ENCODE data around the gene CZIB.
"Not testable (repeated sequence)": the region's sequence is repeated elsewhere in the genome, so short reads cannot be mapped to it uniquely, and the experiment has no call there.

Gene CZIB

GRCh38 chr1:53237638-53238037, 17.2 kb upstream of the CZIB start:
- H3K36me3 ChIP-seq (ENCODE audit: control insufficient read depth in 1 of 2, insufficient read depth in 2 of 2, low read length in 2 of 2), result peaks cover 27 to 30% of the 10 kb centered on the region in 2 donors
- peak overlapping the region; percentile 83 to 100 for H3K4me3 ChIP-seq (ENCODE audit: low read depth in 1 of 2, low read length in 2 of 2)
- peaks cover 16 to 23% of the 10 kb centered on the region in 2 donors for H3K4me1 ChIP-seq (ENCODE audit: control insufficient read depth in 1 of 2, insufficient read depth in 2 of 2, low read length in 2 of 2)
- H3K27me3 ChIP-seq (ENCODE audit: low read depth, low read length), result no peaks in the 10 kb centered on the region
- peak overlapping the region; percentile 85 for H3K27ac ChIP-seq (ENCODE audit: low read length)
- no peaks in the 10 kb centered on the region for H3K9me3 ChIP-seq (ENCODE audit: control insufficient read depth in 1 of 2, low read length in 2 of 2)

GRCh38 chr1:53220962-53221286, 490 bp upstream of the CZIB start:
- H3K4me1 ChIP-seq (ENCODE audit: control insufficient read depth in 1 of 2, insufficient read depth in 2 of 2, low read length in 2 of 2), result peaks cover 11 to 13% of the 10 kb centered on the region in 2 donors
- H3K27me3 ChIP-seq (ENCODE audit: low read depth, low read length), result no peaks in the 10 kb centered on the region
- no peaks in the 10 kb centered on the region for H3K9me3 ChIP-seq (ENCODE audit: control insufficient read depth in 1 of 2, low read length in 2 of 2)
- peak overlapping the region; percentile 89 for H3K27ac ChIP-seq (ENCODE audit: low read length)
- peaks cover 0 to 7% of the 10 kb centered on the region in 2 donors for H3K36me3 ChIP-seq (ENCODE audit: control insufficient read depth in 1 of 2, insufficient read depth in 2 of 2, low read length in 2 of 2)
- H3K4me3 ChIP-seq (ENCODE audit: low read depth in 1 of 2, low read length in 2 of 2), result peak overlapping the region; percentile 66 to 75

DNA sequence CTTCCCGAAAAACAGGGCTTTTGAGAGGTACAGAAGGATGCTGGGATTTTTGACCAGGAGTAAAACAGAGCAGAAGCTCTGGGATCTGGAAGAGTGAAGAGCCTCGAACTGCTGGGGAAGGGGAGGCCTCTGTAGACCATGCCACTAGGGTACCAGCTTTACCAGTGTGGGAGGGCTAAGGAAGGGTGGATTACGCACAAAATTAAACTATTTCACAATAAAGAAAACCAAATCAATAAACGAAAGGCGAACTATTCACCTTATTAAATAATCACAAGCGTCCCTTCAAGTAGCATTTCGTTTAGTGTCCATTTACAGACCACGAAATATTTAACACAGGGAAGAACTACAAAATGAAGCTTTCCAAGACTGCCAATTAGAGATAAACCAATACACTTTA, 723 bp downstream of the CZIB start:
- no peaks in the 10 kb centered on the region for H3K27me3 ChIP-seq (ENCODE audit: low read depth, low read length)
- peaks cover 11 to 13% of the 10 kb centered on the region in 2 donors for H3K4me1 ChIP-seq (ENCODE audit: control insufficient read depth in 1 of 2, insufficient read depth in 2 of 2, low read length in 2 of 2)
- H3K27ac ChIP-seq (ENCODE audit: low read length), result peak overlapping the region; percentile 89
- H3K9me3 ChIP-seq (ENCODE audit: control insufficient read depth in 1 of 2, low read length in 2 of 2), result no peaks in the 10 kb centered on the region
- peak overlapping the region; percentile 66 to 75 for H3K4me3 ChIP-seq (ENCODE audit: low read depth in 1 of 2, low read length in 2 of 2)
- peaks cover 0 to 17% of the 10 kb centered on the region in 2 donors for H3K36me3 ChIP-seq (ENCODE audit: control insufficient read depth in 1 of 2, insufficient read depth in 2 of 2, low read length in 2 of 2)

- Histone ChIP-seq H3K27me3 (ENCODE audit: low read depth, low read length) (no peaks in the 10 kb centered on the region), H3K9me3 (ENCODE audit: control insufficient read depth in 1 of 2, low read length in 2 of 2) (no peaks in the 10 kb centered on the region), H3K27ac (ENCODE audit: low read length) (no peak overlapping the region), H3K4me1 (ENCODE audit: control insufficient read depth in 1 of 2, insufficient read depth in 2 of 2, low read length in 2 of 2) (peaks cover 11 to 13% of the 10 kb centered on the region in 2 donors), H3K36me3 (ENCODE audit: control insufficient read depth in 1 of 2, insufficient read depth in 2 of 2, low read length in 2 of 2) (peaks cover 13 to 31% of the 10 kb centered on the region in 2 donors), H3K4me3 (ENCODE audit: low read depth in 1 of 2, low read length in 2 of 2) (no peak overlapping the region)
Measured at GRCh38 chr1:53218201-53218600, 2.2 kb downstream of the CZIB start.

- H3K27me3 ChIP-seq (ENCODE audit: low read depth, low read length), result no peaks in the 10 kb centered on the region
- no peaks in the 10 kb centered on the region for H3K9me3 ChIP-seq (ENCODE audit: control insufficient read depth in 1 of 2, low read length in 2 of 2)
- H3K27ac ChIP-seq (ENCODE audit: low read length), result no peak overlapping the region
- H3K36me3 ChIP-seq (ENCODE audit: control insufficient read depth in 1 of 2, insufficient read depth in 2 of 2, low read length in 2 of 2), result peaks cover 38 to 62% of the 10 kb centered on the region in 2 donors
- H3K4me3 ChIP-seq (ENCODE audit: low read depth in 1 of 2, low read length in 2 of 2), result no peak overlapping the region
- peaks cover 2 to 6% of the 10 kb centered on the region in 2 donors for H3K4me1 ChIP-seq (ENCODE audit: control insufficient read depth in 1 of 2, insufficient read depth in 2 of 2, low read length in 2 of 2)
Measured at GRCh38 chr1:53214376-53214940, 6.0 kb downstream of the CZIB start.

- Histone ChIP-seq H3K27me3 (ENCODE audit: low read depth, low read length) (no peaks in the 10 kb centered on the region), H3K4me1 (ENCODE audit: control insufficient read depth in 1 of 2, insufficient read depth in 2 of 2, low read length in 2 of 2) (no peaks in the 10 kb centered on the region), H3K27ac (ENCODE audit: low read length) (no peak overlapping the region), H3K36me3 (ENCODE audit: control insufficient read depth in 1 of 2, insufficient read depth in 2 of 2, low read length in 2 of 2) (peaks cover 46 to 90% of the 10 kb centered on the region in 2 donors), H3K9me3 (ENCODE audit: control insufficient read depth in 1 of 2, low read length in 2 of 2) (no peaks in the 10 kb centered on the region), H3K4me3 (ENCODE audit: low read depth in 1 of 2, low read length in 2 of 2) (no peak overlapping the region)
Measured at GRCh38 chr1:53210954-53211353, 9.5 kb downstream of the CZIB start.

DNA sequence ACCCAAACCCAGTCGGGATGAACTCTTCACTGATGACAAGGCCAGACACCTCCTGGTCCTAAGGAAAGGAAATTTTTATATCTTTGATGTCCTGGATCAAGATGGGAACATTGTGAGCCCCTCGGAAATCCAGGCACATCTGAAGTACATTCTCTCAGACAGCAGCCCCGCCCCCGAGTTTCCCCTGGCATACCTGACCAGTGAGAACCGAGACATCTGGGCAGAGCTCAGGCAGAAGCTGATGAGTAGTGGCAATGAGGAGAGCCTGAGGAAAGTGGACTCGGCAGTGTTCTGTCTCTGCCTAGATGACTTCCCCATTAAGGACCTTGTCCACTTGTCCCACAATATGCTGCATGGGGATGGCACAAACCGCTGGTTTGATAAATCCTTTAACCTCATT, 10.1 kb downstream of the CZIB start:
- Histone ChIP-seq H3K4me1 (ENCODE audit: control insufficient read depth in 1 of 2, insufficient read depth in 2 of 2, low read length in 2 of 2) (no peaks in the 10 kb centered on the region), H3K9me3 (ENCODE audit: control insufficient read depth in 1 of 2, low read length in 2 of 2) (no peaks in the 10 kb centered on the region), H3K36me3 (ENCODE audit: control insufficient read depth in 1 of 2, insufficient read depth in 2 of 2, low read length in 2 of 2) (peaks cover 46 to 90% of the 10 kb centered on the region in 2 donors), H3K27ac (ENCODE audit: low read length) (no peak overlapping the region), H3K27me3 (ENCODE audit: low read depth, low read length) (no peaks in the 10 kb centered on the region), H3K4me3 (ENCODE audit: low read depth in 1 of 2, low read length in 2 of 2) (no peak overlapping the region)

DNA sequence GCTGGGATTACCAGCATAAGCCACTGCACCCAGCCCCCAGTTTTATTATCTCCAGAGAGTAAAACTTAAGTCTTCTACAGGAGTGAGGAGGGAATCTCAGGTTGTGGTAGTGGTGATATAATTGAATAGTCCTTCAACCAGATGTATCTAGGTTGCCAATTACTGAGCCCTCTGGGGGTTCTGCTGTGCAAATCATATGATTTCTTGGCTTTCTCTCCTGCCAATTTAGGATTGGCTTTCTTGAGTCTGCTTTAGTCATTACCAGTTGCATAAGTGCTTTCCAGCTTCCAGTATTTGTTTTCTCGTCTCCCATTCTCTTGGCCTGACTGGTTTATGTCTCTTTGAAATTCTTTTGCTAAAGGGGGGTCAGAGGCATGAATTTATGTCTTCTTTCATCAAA, 12.7 kb downstream of the CZIB start:
- Histone ChIP-seq H3K9me3 (ENCODE audit: control insufficient read depth in 1 of 2, low read length in 2 of 2) (no peaks in the 10 kb centered on the region), H3K27me3 (ENCODE audit: low read depth, low read length) (no peaks in the 10 kb centered on the region), H3K4me1 (ENCODE audit: control insufficient read depth in 1 of 2, insufficient read depth in 2 of 2, low read length in 2 of 2) (no peaks in the 10 kb centered on the region), H3K36me3 (ENCODE audit: control insufficient read depth in 1 of 2, insufficient read depth in 2 of 2, low read length in 2 of 2) (peaks cover 37 to 89% of the 10 kb centered on the region in 2 donors), H3K4me3 (ENCODE audit: low read depth in 1 of 2, low read length in 2 of 2) (no peak overlapping the region), H3K27ac (ENCODE audit: low read length) (no peak overlapping the region)

DNA sequence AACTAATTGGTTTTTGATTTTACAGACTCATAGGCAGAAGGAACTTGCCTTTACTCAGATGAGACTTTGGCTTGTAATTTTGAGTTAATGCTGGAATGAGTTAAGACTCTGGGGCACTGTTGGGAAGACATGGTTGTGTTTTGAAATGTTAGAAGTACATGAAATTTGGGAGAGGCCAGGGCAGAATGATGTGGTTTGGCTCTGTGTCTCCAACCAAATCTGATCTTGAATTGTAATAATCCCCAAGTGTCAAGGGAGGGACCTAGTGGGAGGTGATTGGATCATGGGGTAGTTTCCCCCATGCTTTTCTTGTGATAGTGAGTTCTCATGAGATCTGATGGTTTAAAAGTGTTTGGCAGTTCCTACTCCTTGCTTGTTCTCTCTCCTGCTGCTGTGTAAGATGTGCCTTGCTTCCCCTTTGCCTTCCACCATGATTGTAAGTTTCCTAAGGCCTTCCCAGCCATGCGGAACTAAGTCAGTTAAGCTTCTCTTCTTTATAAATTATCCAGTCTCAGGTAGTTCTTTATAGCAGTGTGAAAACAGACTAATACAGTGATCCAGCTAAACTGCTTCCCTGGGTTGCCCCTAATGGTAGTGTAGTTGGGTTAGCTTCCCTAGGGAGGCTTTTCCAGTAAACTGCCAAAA, 13.6 kb downstream of the CZIB start:
- Histone ChIP-seq H3K4me3 (ENCODE audit: low read depth in 1 of 2, low read length in 2 of 2) (no peak overlapping the region), H3K27ac (ENCODE audit: low read length) (no peak overlapping the region), H3K27me3 (ENCODE audit: low read depth, low read length) (no peaks in the 10 kb centered on the region), H3K9me3 (ENCODE audit: control insufficient read depth in 1 of 2, low read length in 2 of 2) (no peaks in the 10 kb centered on the region), H3K4me1 (ENCODE audit: control insufficient read depth in 1 of 2, insufficient read depth in 2 of 2, low read length in 2 of 2) (no peaks in the 10 kb centered on the region), H3K36me3 (ENCODE audit: control insufficient read depth in 1 of 2, insufficient read depth in 2 of 2, low read length in 2 of 2) (peaks cover 40 to 91% of the 10 kb centered on the region in 2 donors)

DNA sequence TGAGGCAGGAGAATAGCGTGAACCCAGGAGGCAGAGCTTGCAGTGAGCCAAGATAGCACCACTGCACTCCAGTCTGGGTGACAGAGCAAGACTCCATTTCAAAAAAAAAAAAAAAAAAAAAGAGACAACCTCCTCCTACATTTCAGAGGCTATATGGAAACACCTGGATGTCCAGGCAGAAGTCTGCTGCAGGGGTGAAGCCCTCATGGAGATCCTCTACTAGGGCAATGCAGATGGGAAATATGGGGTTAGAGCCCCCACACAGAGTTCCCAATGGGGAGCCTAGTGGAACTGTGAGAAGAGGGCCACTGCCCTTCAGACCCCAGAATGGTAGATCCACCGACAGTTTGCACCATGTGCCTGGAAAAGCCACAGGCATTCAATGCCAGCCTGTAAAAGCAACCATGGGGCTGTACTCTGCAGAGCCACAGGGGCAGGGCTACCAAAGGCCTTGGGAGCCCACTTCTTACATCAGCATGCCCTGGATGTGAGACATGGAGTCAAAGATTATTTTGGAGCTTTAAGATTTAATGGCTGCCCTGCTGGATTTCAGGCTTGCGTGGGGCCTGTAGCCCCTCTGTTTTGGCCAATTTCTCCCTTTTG, 14.2 kb downstream of the CZIB start:
- peaks cover 43 to 86% of the 10 kb centered on the region in 2 donors for H3K36me3 ChIP-seq (ENCODE audit: control insufficient read depth in 1 of 2, insufficient read depth in 2 of 2, low read length in 2 of 2)
- not testable (repeated sequence) for H3K27me3 ChIP-seq (ENCODE audit: low read depth, low read length)

GRCh38 chr1:53205496-53205895, 14.9 kb downstream of the CZIB start:
- not testable (repeated sequence) for H3K9me3 ChIP-seq (ENCODE audit: control insufficient read depth in 1 of 2, low read length in 2 of 2); H3K27me3 ChIP-seq (ENCODE audit: low read depth, low read length); H3K27ac ChIP-seq (ENCODE audit: low read length); H3K4me1 ChIP-seq (ENCODE audit: control insufficient read depth in 1 of 2, insufficient read depth in 2 of 2, low read length in 2 of 2); H3K4me3 ChIP-seq (ENCODE audit: low read depth in 1 of 2, low read length in 2 of 2)
- peaks cover 42 to 86% of the 10 kb centered on the region in 2 donors for H3K36me3 ChIP-seq (ENCODE audit: control insufficient read depth in 1 of 2, insufficient read depth in 2 of 2, low read length in 2 of 2)

More for the DNA sequence above, 14.2 kb downstream of the CZIB start:
- not testable (repeated sequence) for H3K4me3 ChIP-seq (ENCODE audit: low read depth in 1 of 2, low read length in 2 of 2); H3K27ac ChIP-seq (ENCODE audit: low read length); H3K9me3 ChIP-seq (ENCODE audit: control insufficient read depth in 1 of 2, low read length in 2 of 2); H3K4me1 ChIP-seq (ENCODE audit: control insufficient read depth in 1 of 2, insufficient read depth in 2 of 2, low read length in 2 of 2)

Data from muscle layer of duodenum (tissue), 2 donors.